H1 (cell line): ENCODE data around the gene EMX1. TPM values are rescaled to one million over a fixed set of nuclear protein-coding genes. Genes with fewer than 3 reads are reported as not detected.
A peak's percentile ranks its signal among the peaks of the same experiment; 100 is the strongest.

Experiments used
- ATF2 ChIP-seq: IDR thresholded peaks from 2 replicates; pipeline ENCODE4 v1.6.1; 2012; ENCODE audit warnings: low read length, inconsistent platforms
- CEBPB ChIP-seq: IDR thresholded peaks from 2 replicates; pipeline ENCODE4 v1.6.1; 2012; ENCODE audit warnings: low read depth, low read length
- CTCF ChIP-seq, 3 experiments: IDR thresholded peaks; 1 replicate in 2 of 3; 2 replicates in 1 of 3; pipeline versions ENCODE4 v1.5.1 to v1.6.1; 2011; ENCODE audit warnings: low read length in 3 of 3, mild to moderate bottlenecking in 3 of 3, inconsistent platforms in 2 of 3, low read depth in 1 of 3, moderate library complexity in 1 of 3; ENCODE audit not compliant: insufficient read depth in 1 of 3; ENCODE audit errors: control extremely low read depth in 1 of 3
- EGR1 ChIP-seq: IDR thresholded peaks from 2 replicates; pipeline ENCODE4 v1.6.1; 2011; ENCODE audit warnings: low read depth, low read length, borderline replicate concordance
- EZH2 ChIP-seq: fragments of 200-600 bp; sonication (generic); IDR thresholded peaks from 2 replicates; pipeline ENCODE4 v1.7.1; 2012; ENCODE audit warnings: low read depth, mild to moderate bottlenecking, moderate library complexity, low read length, inconsistent platforms; ENCODE audit not compliant: severe bottlenecking
- GABPA ChIP-seq: IDR thresholded peaks from 2 replicates; pipeline ENCODE4 v1.6.1; 2011; ENCODE audit warnings: mild to moderate bottlenecking, low read length, moderate library complexity, borderline replicate concordance; ENCODE audit not compliant: insufficient read depth
- JUND ChIP-seq: IDR thresholded peaks from 2 replicates; pipeline ENCODE4 v1.6.1; 2011; ENCODE audit warnings: mild to moderate bottlenecking, improper control_type of control experiment, low read length
- KDM1A ChIP-seq: fragments of 200-600, 300-600 bp; sonication (generic); IDR thresholded peaks from 2 replicates; pipeline ENCODE4 v1.7.1; 2016; ENCODE audit warnings: mild to moderate bottlenecking, low read length, borderline replicate concordance
- NANOG ChIP-seq: IDR thresholded peaks from 2 replicates; pipeline ENCODE4 v1.6.1; 2011; ENCODE audit warnings: low read length, low read depth, mild to moderate bottlenecking, inconsistent platforms; ENCODE audit not compliant: insufficient read depth, poor library complexity, severe bottlenecking
- PHF8 ChIP-seq: fragments of 200-600 bp; sonication (generic); conservative IDR thresholded peaks from 2 replicates; pipeline ENCODE4 v1.7.1; 2012; ENCODE audit warnings: low read depth, mild to moderate bottlenecking, inconsistent platforms, low read length, moderate library complexity
- POLR2A ChIP-seq, 2 experiments: IDR thresholded peaks; 1 replicate in 1 of 2; 2 replicates in 1 of 2; pipeline ENCODE4 v1.6.1; 2011; ENCODE audit warnings: low read depth in 2 of 2, low read length in 2 of 2, mild to moderate bottlenecking in 2 of 2; ENCODE audit errors: control extremely low read depth in 1 of 2
- POU5F1 ChIP-seq: IDR thresholded peaks from 2 replicates; pipeline ENCODE4 v1.6.1; 2011; ENCODE audit warnings: low read depth, mild to moderate bottlenecking, low read length, moderate library complexity
- RBBP5 ChIP-seq: IDR thresholded peaks from 2 replicates; pipeline ENCODE4 v1.7.1; 2012; ENCODE audit warnings: low read depth, mild to moderate bottlenecking, inconsistent platforms, low read length, moderate library complexity, borderline replicate concordance
- RFX5 ChIP-seq: IDR thresholded peaks from 2 replicates; pipeline ENCODE4 v1.6.1; 2011; ENCODE audit warnings: low read depth, low read length, improper control_type of control experiment, borderline replicate concordance
- SAP30 ChIP-seq: fragments of 300-600 bp; sonication (generic); IDR thresholded peaks from 2 replicates; pipeline ENCODE4 v1.7.1; 2012; ENCODE audit warnings: low read length, moderate library complexity, mild to moderate bottlenecking, inconsistent platforms; ENCODE audit not compliant: insufficient read depth, insufficient replicate concordance
- SIN3A ChIP-seq, 2 experiments: IDR thresholded peaks in 1 of 2; conservative IDR thresholded peaks in 1 of 2; 2 replicates each; pipeline ENCODE4 v1.6.1; 2011 to 2012; ENCODE audit warnings: low read length in 2 of 2, improper control_type of control experiment in 1 of 2, low read depth in 1 of 2, mild to moderate bottlenecking in 1 of 2
- SIRT6 ChIP-seq: IDR thresholded peaks from one replicate; pipeline ENCODE4 v1.7.1; 2012; ENCODE audit warnings: low read length, inconsistent platforms
- TAF1 ChIP-seq: IDR thresholded peaks from 2 replicates; pipeline ENCODE4 v1.6.1; 2011; ENCODE audit warnings: mild to moderate bottlenecking, low read depth, low read length
- TAF7 ChIP-seq: optimal IDR thresholded peaks from 2 replicates; pipeline ENCODE3; 2011; ENCODE audit warnings: low read depth, mild to moderate bottlenecking, inconsistent platforms, low read length, moderate library complexity, borderline replicate concordance
- ZNF274 ChIP-seq: IDR thresholded peaks from 2 replicates; pipeline ENCODE4 v1.7.0; 2012; ENCODE audit warnings: low read length, borderline replicate concordance; ENCODE audit errors: extremely low read depth
- polyA plus RNA-seq, 7 experiments: library from polyadenylated mRNA; depleted of rRNA in 3 of 7; stranded (reverse) in 5 of 7; unstranded in 2 of 7; fragments of >200 nt in 5 of 7; fragments of 200-250 nt in 2 of 7; gene quantifications; 1 replicate in 5 of 7; 2 replicates in 1 of 7; 4 replicates in 1 of 7; pipeline versions ENCODE4 v1.2.1 to v1.2.3, GENCODE V29; 2011 to 2013; ENCODE audit warnings: missing spikeins in 2 of 7, mixed read lengths in 2 of 7
- total RNA-seq: library from RNA; stranded (reverse); fragmentation: NEBNext Ultra II Directional; extraction: Animal tissue kit (Norgen Biotek cat#: 25700); gene quantifications from 2 replicates; pipeline ENCODE4 v1.2.1, GENCODE V29; 2021

Gene EMX1
- total and polyA plus RNA-seq, 2 of the 8 experiments (the other 6 are each of a cell fraction or from before 2014, with no cell fraction given): 2.4 to 4.9 TPM

GRCh38 chr2:72892506-72893173, 24.7 kb upstream of the EMX1 start (continued):
- TF ChIP-seq TAF7 (no peak), EZH2 (no peak), JUND (no peak), PHF8 (no peak), GABPA (peak; percentile 46; the same call in 1 of the 2 replicates), RFX5 (no peak), POLR2A (IDR thresholded peaks at IDR 0.05; ENCODE audit: control extremely low read depth in 1 of 2, low read depth in 2 of 2, low read length in 2 of 2) (no peak), TAF1 (no peak), CEBPB (no peak), RBBP5 (no peak), CTCF (IDR thresholded peaks at IDR 0.05; ENCODE audit: control extremely low read depth in 1 of 3, insufficient read depth in 1 of 3, low read depth in 1 of 3, low read length in 3 of 3) (peak; percentile 95 to 98 (median 98)), KDM1A (no peak), ATF2 (no peak), POU5F1 (no peak), EGR1 (no peak), SIN3A (conservative IDR thresholded peaks at IDR 0.05 in 1 of 2, IDR thresholded peaks at IDR 0.05 in 1 of 2; ENCODE audit: low read depth in 1 of 2, low read length in 2 of 2) (0 out of 4 replicates have a peak, but pooled peaks of 1 of the 2 experiments have one; percentile 32), SAP30 (no peak), SIRT6 (no peak), NANOG (no peak), ZNF274 (no peak)
